Liver (tissue), 9 donors: ENCODE measurements around the gene F7. TPM values are rescaled to one million over a fixed set of nuclear protein-coding genes. Genes with fewer than 3 reads are reported as not detected.

Experiments used
- DNase-seq: peaks from one replicate; pipeline ENCODE4 v3.0.0-alpha.2; 2017; ENCODE audit warnings: low spot score
- H3K27ac ChIP-seq, 2 donors: one replicate each; pipeline ENCODE4 v1.7.0; 2013; ENCODE audit warnings: inconsistent platforms in 2 of 2, low read length in 2 of 2, control low read depth in 1 of 2, low read depth in 1 of 2, mild to moderate bottlenecking in 1 of 2
- H3K27me3 ChIP-seq, 4 donors: one replicate each; pipeline versions ENCODE4 v1.6.1 to v1.7.0; 2013; ENCODE audit warnings: low read length in 3 of 4, inconsistent platforms in 1 of 4, mild to moderate bottlenecking in 1 of 4, moderate library complexity in 1 of 4; ENCODE audit not compliant: control insufficient read depth in 4 of 4, insufficient read depth in 4 of 4
- H3K36me3 ChIP-seq, 4 donors: one replicate each; pipeline versions ENCODE4 v1.6.1 to v1.7.0; 2013; ENCODE audit warnings: low read length in 3 of 4, mild to moderate bottlenecking in 3 of 4, low read depth in 1 of 4, moderate library complexity in 1 of 4; ENCODE audit not compliant: control insufficient read depth in 4 of 4, insufficient read depth in 3 of 4
- H3K4me1 ChIP-seq, 4 donors: one replicate each; pipeline versions ENCODE4 v1.6.1 to v1.7.0; 2013; ENCODE audit warnings: low read length in 3 of 4, mild to moderate bottlenecking in 3 of 4, moderate library complexity in 1 of 4; ENCODE audit not compliant: control insufficient read depth in 4 of 4, insufficient read depth in 4 of 4
- H3K4me3 ChIP-seq, 3 donors: one replicate each; pipeline versions ENCODE4 v1.6.1 to v1.7.0; 2013; ENCODE audit warnings: low read length in 3 of 3, control low read depth in 1 of 3, low read depth in 1 of 3, mild to moderate bottlenecking in 1 of 3
- H3K9ac ChIP-seq, 2 donors: one replicate each; pipeline ENCODE4 v1.7.0; 2013; ENCODE audit warnings: low read length in 2 of 2, mild to moderate bottlenecking in 2 of 2, moderate library complexity in 2 of 2, control low read depth in 1 of 2, low read depth in 1 of 2
- H3K9me3 ChIP-seq, 4 donors: one replicate each; pipeline versions ENCODE4 v1.6.1 to v1.7.0; 2013; ENCODE audit warnings: low read length in 3 of 4; ENCODE audit not compliant: control insufficient read depth in 4 of 4
- FOXA1 ChIP-seq: IDR thresholded peaks from 2 replicates; pipeline ENCODE4 v1.6.1; 2016; ENCODE audit warnings: antibody characterized with exemption
- FOXA2 ChIP-seq: IDR thresholded peaks from 2 replicates; pipeline ENCODE4 v1.6.1; 2016; ENCODE audit warnings: antibody characterized with exemption
- GABPA ChIP-seq, 2 donors: IDR thresholded peaks in 1 of 2; conservative IDR thresholded peaks in 1 of 2; 2 replicates each; pipeline ENCODE4 v1.6.1; 2016; ENCODE audit warnings: antibody characterized with exemption in 2 of 2, mild to moderate bottlenecking in 1 of 2, moderate library complexity in 1 of 2
- HNF4A ChIP-seq, 2 donors: conservative IDR thresholded peaks; 2 replicates each; pipeline ENCODE4 v1.6.1; 2016; ENCODE audit warnings: antibody characterized with exemption in 2 of 2, mild to moderate bottlenecking in 2 of 2
- HNF4G ChIP-seq: IDR thresholded peaks from 2 replicates; pipeline ENCODE4 v1.6.1; 2016; ENCODE audit warnings: antibody characterized with exemption
- JUND ChIP-seq, 2 donors: IDR thresholded peaks; 2 replicates each; pipeline ENCODE4 v1.6.1; 2016; ENCODE audit warnings: antibody characterized with exemption in 2 of 2
- NR2F2 ChIP-seq: IDR thresholded peaks from 2 replicates; pipeline ENCODE4 v1.6.1; 2016; ENCODE audit warnings: antibody characterized with exemption
- RAD21 ChIP-seq, 2 donors: IDR thresholded peaks; 2 replicates each; pipeline ENCODE4 v1.6.1; 2016; ENCODE audit warnings: antibody characterized with exemption in 2 of 2, mild to moderate bottlenecking in 2 of 2
- RXRA ChIP-seq, 2 donors: IDR thresholded peaks; 2 replicates each; pipeline ENCODE4 v1.6.1; 2017 to 2018; ENCODE audit warnings: antibody characterized with exemption in 2 of 2, mild to moderate bottlenecking in 1 of 2
- SP1 ChIP-seq: IDR thresholded peaks from 2 replicates; pipeline ENCODE4 v1.6.1; 2018; ENCODE audit warnings: antibody characterized with exemption, mild to moderate bottlenecking
- WGBS: extraction: QIAGEN DNeasy Blood & Tissue Kit; methylation state at CpG from one replicate; pipeline ENCODE4 v1.1.7; 2013; 5-methylcytosine and 5-hydroxymethylcytosine counted together
- polyA plus RNA-seq, 2 donors: library from polyadenylated mRNA; stranded (reverse) in 1 of 2; unstranded in 1 of 2; fragments of 200-250 nt in 1 of 2; fragments of >200 nt in 1 of 2; fragmentation: Nextera tagmentation in 1 of 2; extraction: Ambion mirVana in 1 of 2; gene quantifications; one replicate each; pipeline versions ENCODE4 v1.2.1 to v1.2.3, GENCODE V29; 2013 to 2015
- total RNA-seq, 2 donors: library from RNA; depleted of rRNA; stranded (reverse); fragments of >200 nt; gene quantifications; one replicate each; pipeline ENCODE4 v1.2.3, GENCODE V29; 2014
- TF ChIP-seq, protein P1 (sequence below): IDR thresholded peaks from 2 replicates; pipeline ENCODE4 v1.6.1; 2016; ENCODE audit warnings: antibody characterized with exemption
- TF ChIP-seq, protein P2 (sequence below): fragments of 150-350 bp; IDR thresholded peaks from 2 replicates; pipeline ENCODE4 v1.5.1; 2017; ENCODE audit warnings: improper control_type of control experiment, low read depth, low read length; ENCODE audit not compliant: missing input control
- TF ChIP-seq, protein P3 (sequence below): IDR thresholded peaks from 2 replicates; pipeline ENCODE4 v1.6.1; 2016; ENCODE audit warnings: antibody characterized with exemption
- TF ChIP-seq, protein P4 (sequence below): IDR thresholded peaks from 2 replicates; pipeline ENCODE4 v1.6.1; 2016; ENCODE audit warnings: antibody characterized with exemption
- TF ChIP-seq, protein P5 (sequence below): IDR thresholded peaks from 2 replicates; pipeline ENCODE4 v1.6.1; 2016; ENCODE audit warnings: antibody characterized with exemption, mild to moderate bottlenecking
- donor health status: healthy.
- donor health status: healthy.
- donor health status: healthy.
- donor health status: healthy.
- donor health status: healthy.

The F7 gene
- total and polyA plus RNA-seq, 4 donors, result 46.6 to 92.6 (median 66.2) TPM

DNA sequence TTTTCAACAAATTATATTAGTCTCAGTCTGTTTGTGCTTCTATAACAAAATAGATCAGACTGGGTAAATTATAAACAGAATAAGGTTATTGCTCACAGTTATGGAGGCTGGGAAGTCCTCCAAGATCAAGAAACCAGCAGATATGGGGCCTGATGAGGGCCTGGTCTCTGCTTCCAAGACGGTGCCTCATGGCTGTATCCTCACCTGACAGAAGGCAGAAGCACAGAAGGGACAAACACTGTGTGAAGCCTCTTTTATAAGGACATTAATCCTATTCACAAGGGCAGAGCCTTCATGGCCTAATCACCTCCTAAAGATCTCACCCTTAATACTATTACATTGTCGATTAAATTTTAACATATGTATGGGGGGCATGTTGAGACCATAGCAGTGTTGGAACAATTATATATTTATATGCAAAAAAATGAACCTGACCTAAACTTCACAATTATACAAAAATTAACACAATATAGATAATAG is 29.7 kb downstream of the F7 start:
- 87% methylated on average over 2 of the region's 2 CpGs for WGBS

DNA sequence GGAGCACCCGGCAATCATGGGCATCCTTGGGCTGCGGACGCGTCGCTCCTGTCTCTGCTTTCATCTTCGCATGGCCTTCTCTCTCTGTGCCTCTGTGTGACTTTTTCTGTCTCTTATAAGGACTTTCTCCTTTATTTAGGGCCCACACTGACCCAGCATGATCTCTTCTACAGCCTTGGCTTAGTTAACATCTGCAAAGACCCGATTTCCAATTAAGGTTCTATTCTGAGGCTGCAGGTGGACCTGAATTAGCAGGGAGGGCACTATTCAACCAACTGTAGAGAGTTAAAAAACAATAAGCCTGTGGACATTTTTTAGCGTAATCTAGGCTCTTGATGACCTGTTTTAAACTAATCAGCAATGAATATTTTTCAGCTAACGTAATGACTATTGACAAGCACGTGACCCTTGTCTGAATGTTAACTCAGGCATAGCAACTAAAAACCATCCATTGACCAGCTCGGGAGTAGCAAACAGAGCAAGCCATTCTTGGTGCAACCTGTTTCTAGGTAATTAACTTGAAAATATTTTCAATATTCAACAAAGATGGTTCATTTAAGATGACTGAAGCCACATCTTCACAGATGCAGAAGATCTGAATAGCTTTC is 32.2 kb downstream of the F7 start:
- Histone ChIP-seq H3K36me3 (peaks cover 0 to 6% (median 5%) of the 10 kb centered on the region in 4 donors), H3K27me3 (no peaks in the 10 kb centered on the region), H3K9ac (no peak overlapping the region), H3K4me3 (no peak overlapping the region), H3K4me1 (peaks cover 0 to 7% (median 2%) of the 10 kb centered on the region in 4 donors), H3K27ac (peak overlapping the region; percentile 9 to 29), H3K9me3 (no peaks in the 10 kb centered on the region)
- DNase-seq, result no peak
- WGBS, result 77% methylated on average over 11 of the region's 11 CpGs
- peak in 1 of 2 donors; percentile 52 for TF ChIP-seq RXRA (IDR thresholded peaks at IDR 0.05)
- peak in 1 of 2 donors; percentile 60 for TF ChIP-seq JUND (IDR thresholded peaks at IDR 0.05)
- TF ChIP-seq, protein P1, sequence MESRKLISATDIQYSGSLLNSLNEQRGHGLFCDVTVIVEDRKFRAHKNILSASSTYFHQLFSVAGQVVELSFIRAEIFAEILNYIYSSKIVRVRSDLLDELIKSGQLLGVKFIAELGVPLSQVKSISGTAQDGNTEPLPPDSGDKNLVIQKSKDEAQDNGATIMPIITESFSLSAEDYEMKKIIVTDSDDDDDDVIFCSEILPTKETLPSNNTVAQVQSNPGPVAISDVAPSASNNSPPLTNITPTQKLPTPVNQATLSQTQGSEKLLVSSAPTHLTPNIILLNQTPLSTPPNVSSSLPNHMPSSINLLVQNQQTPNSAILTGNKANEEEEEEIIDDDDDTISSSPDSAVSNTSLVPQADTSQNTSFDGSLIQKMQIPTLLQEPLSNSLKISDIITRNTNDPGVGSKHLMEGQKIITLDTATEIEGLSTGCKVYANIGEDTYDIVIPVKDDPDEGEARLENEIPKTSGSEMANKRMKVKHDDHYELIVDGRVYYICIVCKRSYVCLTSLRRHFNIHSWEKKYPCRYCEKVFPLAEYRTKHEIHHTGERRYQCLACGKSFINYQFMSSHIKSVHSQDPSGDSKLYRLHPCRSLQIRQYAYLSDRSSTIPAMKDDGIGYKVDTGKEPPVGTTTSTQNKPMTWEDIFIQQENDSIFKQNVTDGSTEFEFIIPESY, result no peak

More for the DNA sequence above, 29.7 kb downstream of the F7 start:
- H3K9me3 ChIP-seq, result no peaks in the 10 kb centered on the region
- H3K27me3 ChIP-seq, result no peaks in the 10 kb centered on the region
- H3K4me3 ChIP-seq, result no peak overlapping the region
- no peak for DNase-seq
- peaks cover 0 to 17% (median 7%) of the 10 kb centered on the region in 4 donors for H3K36me3 ChIP-seq
- H3K27ac ChIP-seq, result no peak overlapping the region
- H3K9ac ChIP-seq, result no peak overlapping the region
- TF ChIP-seq RXRA (IDR thresholded peaks at IDR 0.05) (no peak), GABPA (IDR thresholded peaks at IDR 0.05 in 1 of 2, conservative IDR thresholded peaks at IDR 0.05 in 1 of 2) (no peak), FOXA1 (no peak)
- TF ChIP-seq, protein P2, sequence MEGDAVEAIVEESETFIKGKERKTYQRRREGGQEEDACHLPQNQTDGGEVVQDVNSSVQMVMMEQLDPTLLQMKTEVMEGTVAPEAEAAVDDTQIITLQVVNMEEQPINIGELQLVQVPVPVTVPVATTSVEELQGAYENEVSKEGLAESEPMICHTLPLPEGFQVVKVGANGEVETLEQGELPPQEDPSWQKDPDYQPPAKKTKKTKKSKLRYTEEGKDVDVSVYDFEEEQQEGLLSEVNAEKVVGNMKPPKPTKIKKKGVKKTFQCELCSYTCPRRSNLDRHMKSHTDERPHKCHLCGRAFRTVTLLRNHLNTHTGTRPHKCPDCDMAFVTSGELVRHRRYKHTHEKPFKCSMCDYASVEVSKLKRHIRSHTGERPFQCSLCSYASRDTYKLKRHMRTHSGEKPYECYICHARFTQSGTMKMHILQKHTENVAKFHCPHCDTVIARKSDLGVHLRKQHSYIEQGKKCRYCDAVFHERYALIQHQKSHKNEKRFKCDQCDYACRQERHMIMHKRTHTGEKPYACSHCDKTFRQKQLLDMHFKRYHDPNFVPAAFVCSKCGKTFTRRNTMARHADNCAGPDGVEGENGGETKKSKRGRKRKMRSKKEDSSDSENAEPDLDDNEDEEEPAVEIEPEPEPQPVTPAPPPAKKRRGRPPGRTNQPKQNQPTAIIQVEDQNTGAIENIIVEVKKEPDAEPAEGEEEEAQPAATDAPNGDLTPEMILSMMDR, result no peak
- TF ChIP-seq, protein P3, sequence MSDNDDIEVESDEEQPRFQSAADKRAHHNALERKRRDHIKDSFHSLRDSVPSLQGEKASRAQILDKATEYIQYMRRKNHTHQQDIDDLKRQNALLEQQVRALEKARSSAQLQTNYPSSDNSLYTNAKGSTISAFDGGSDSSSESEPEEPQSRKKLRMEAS, result no peak
- H3K4me1 ChIP-seq, result peaks cover 0 to 7% (median 2%) of the 10 kb centered on the region in 4 donors

DNA sequence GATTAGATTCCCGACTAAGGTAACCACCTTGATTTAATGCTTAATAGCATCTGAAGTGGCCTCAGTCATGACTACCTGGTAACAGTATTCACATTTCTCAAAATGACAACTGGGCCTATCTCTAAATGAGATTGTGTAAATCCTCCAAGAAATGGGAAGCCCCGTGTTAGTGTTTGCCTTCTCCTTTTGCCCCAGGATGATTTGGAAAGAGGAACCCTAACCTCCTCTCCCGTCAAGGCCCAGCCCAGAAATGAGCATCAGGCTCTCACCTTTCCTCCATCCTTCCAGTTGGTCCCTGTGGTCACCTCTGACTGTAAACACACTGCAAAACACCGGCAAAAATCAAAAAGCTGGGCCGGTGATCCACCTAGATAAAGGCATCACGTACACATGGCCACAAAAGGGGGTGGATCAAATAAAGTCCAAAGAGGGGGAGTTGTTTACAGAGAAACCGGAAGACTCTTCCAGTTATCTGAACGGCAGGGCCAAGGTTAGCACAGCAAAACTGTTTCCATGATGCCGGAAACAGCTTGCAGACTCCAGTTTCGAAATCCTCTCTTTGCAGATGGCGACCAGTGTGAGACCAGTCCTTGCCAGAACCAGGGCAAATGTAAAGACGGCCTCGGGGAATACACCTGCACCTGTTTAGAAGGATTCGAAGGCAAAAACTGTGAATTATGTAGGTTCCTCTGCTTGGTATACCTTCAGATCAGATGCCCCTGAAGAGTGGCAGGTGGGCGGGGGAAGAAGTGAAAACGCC is 33.4 kb downstream of the F7 start:
- Histone ChIP-seq H3K27me3 (no peaks in the 10 kb centered on the region), H3K9ac (peak overlapping the region in 1 of 2 donors; percentile 65), H3K36me3 (peaks cover 0 to 16% (median 10%) of the 10 kb centered on the region in 4 donors), H3K9me3 (no peaks in the 10 kb centered on the region), H3K27ac (peak overlapping the region; percentile 46 to 56), H3K4me3 (no peak overlapping the region), H3K4me1 (peaks cover 0 to 7% (median 2%) of the 10 kb centered on the region in 4 donors)
- DNase-seq, result no peak
- WGBS, result 50% methylated on average over 16 of the region's 16 CpGs
- TF ChIP-seq HNF4G (no peak), NR2F2 (peak; percentile 61), FOXA2 (peak; percentile 84), JUND (IDR thresholded peaks at IDR 0.05) (peak; percentile 22 to 76), HNF4A (conservative IDR thresholded peaks at IDR 0.05) (peak; percentile 78 to 80), GABPA (IDR thresholded peaks at IDR 0.05 in 1 of 2, conservative IDR thresholded peaks at IDR 0.05 in 1 of 2) (peak in 1 of 2 donors; percentile 71), SP1 (peak; percentile 81), RAD21 (IDR thresholded peaks at IDR 0.05) (peak; percentile 20 to 36)
- TF ChIP-seq, protein P4, sequence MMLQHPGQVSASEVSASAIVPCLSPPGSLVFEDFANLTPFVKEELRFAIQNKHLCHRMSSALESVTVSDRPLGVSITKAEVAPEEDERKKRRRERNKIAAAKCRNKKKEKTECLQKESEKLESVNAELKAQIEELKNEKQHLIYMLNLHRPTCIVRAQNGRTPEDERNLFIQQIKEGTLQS, result no peak
- TF ChIP-seq, protein P1, result peak; percentile 74
- TF ChIP-seq, protein P5, sequence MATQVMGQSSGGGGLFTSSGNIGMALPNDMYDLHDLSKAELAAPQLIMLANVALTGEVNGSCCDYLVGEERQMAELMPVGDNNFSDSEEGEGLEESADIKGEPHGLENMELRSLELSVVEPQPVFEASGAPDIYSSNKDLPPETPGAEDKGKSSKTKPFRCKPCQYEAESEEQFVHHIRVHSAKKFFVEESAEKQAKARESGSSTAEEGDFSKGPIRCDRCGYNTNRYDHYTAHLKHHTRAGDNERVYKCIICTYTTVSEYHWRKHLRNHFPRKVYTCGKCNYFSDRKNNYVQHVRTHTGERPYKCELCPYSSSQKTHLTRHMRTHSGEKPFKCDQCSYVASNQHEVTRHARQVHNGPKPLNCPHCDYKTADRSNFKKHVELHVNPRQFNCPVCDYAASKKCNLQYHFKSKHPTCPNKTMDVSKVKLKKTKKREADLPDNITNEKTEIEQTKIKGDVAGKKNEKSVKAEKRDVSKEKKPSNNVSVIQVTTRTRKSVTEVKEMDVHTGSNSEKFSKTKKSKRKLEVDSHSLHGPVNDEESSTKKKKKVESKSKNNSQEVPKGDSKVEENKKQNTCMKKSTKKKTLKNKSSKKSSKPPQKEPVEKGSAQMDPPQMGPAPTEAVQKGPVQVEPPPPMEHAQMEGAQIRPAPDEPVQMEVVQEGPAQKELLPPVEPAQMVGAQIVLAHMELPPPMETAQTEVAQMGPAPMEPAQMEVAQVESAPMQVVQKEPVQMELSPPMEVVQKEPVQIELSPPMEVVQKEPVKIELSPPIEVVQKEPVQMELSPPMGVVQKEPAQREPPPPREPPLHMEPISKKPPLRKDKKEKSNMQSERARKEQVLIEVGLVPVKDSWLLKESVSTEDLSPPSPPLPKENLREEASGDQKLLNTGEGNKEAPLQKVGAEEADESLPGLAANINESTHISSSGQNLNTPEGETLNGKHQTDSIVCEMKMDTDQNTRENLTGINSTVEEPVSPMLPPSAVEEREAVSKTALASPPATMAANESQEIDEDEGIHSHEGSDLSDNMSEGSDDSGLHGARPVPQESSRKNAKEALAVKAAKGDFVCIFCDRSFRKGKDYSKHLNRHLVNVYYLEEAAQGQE, result peak; percentile 81
